Calu3 (cell line): ENCODE results near the gene NTRK1. TPM values are rescaled to one million over a fixed set of nuclear protein-coding genes. Genes with fewer than 3 reads are reported as not detected.

ENCODE experiments used
- BruUV-seq: library from RNA; stranded (reverse); fragments of 400-500 nt; replicated peaks from 2 replicates; lab custom pipeline; 2021; lab: Mats Ljungman, UMichigan
- CTCF ChIA-PET: fragments of 300-600 bp; sonication (Branson Sonifier 250); formaldehyde crosslinking; loops from one replicate; lab custom pipeline; 2022; ENCODE audit warnings: antibody characterized with exemption; lab: Charles Lee
- DNase-seq: peaks from one replicate; pipeline ENCODE4 v3.0.0; 2022
- H3K27ac Mint-ChIP-seq: one replicate; pipeline ENCODE4 v1.8.0; 2022; ENCODE audit warnings: mixed read lengths; ENCODE audit not compliant: unreplicated experiment
- H3K27me3 Mint-ChIP-seq: one replicate; pipeline ENCODE4 v1.8.0; 2022; ENCODE audit warnings: mixed read lengths; ENCODE audit not compliant: unreplicated experiment
- H3K36me3 Mint-ChIP-seq: one replicate; pipeline ENCODE4 v1.8.0; 2022; ENCODE audit warnings: mild to moderate bottlenecking, moderate library complexity, mixed read lengths; ENCODE audit not compliant: insufficient read depth, unreplicated experiment
- H3K4me1 Mint-ChIP-seq: one replicate; pipeline ENCODE4 v1.8.0; 2022; ENCODE audit warnings: mild to moderate bottlenecking, low read depth, mixed read lengths; ENCODE audit not compliant: unreplicated experiment
- H3K4me3 Mint-ChIP-seq: one replicate; pipeline ENCODE4 v1.8.0; 2022; ENCODE audit warnings: mild to moderate bottlenecking, low read depth, moderate library complexity, mixed read lengths; ENCODE audit not compliant: unreplicated experiment
- H3K9me3 Mint-ChIP-seq: one replicate; pipeline ENCODE4 v1.8.0; 2022; ENCODE audit warnings: low read depth, mixed read lengths; ENCODE audit not compliant: unreplicated experiment
- intact Hi-C: fragments of 100-400 bp; cut with micrococcal nuclease; formaldehyde crosslinking; loops from one replicate; pipeline ENCODE4 v1.10.0; 2022; ENCODE audit not compliant: unreplicated experiment
- total RNA-seq: library from RNA; stranded (reverse); gene quantifications from 2 replicates; pipeline ENCODE4 v1.2.3, GENCODE V29; 2022
- TF ChIP-seq, protein P1 (sequence below): fragments of 200-600 bp; IDR thresholded peaks from one replicate; pipeline ENCODE4 v1.8.0; 2022; ENCODE audit warnings: antibody characterized with exemption; ENCODE audit not compliant: unreplicated experiment

Gene NTRK1
- total RNA-seq, 1 experiment from 2014 or later = not detected

DNA sequence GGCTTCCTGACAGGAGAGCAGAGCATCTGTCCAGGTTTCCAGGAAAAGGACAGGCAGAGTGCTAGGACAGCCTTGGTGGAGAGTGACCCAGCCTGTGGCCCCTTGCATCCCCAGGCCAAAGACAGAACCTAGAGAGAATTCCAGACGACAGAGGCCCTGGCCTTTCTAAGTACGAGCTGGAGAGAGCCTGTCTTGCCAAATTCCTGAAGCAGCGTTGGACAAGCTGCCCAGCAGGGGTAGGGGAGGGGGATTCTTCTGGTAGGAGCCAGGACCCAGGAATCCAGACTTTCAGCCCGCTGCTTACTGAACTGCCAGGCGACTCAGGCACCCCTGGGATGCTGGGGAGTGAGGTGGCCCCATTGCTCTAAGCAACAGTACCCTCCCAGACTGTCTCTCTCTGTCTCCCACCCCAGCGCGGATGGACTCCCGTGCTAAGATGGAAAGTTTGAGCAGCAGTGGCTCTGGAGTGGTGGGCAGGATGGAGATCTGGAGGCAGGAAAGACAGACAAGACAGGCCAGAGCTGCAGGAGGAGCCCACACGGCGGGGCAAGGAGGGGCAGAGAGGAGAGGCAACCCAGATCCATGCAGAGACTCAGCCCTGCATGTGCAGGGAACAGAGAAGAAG is 24.0 kb downstream of the NTRK1 start:
- H3K9me3 Mint-ChIP-seq = no peaks in the 10 kb centered on the region
- H3K4me3 Mint-ChIP-seq = no peak overlapping the region
- TF ChIP-seq, protein P1, sequence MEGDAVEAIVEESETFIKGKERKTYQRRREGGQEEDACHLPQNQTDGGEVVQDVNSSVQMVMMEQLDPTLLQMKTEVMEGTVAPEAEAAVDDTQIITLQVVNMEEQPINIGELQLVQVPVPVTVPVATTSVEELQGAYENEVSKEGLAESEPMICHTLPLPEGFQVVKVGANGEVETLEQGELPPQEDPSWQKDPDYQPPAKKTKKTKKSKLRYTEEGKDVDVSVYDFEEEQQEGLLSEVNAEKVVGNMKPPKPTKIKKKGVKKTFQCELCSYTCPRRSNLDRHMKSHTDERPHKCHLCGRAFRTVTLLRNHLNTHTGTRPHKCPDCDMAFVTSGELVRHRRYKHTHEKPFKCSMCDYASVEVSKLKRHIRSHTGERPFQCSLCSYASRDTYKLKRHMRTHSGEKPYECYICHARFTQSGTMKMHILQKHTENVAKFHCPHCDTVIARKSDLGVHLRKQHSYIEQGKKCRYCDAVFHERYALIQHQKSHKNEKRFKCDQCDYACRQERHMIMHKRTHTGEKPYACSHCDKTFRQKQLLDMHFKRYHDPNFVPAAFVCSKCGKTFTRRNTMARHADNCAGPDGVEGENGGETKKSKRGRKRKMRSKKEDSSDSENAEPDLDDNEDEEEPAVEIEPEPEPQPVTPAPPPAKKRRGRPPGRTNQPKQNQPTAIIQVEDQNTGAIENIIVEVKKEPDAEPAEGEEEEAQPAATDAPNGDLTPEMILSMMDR = no peak
- no TSS peak for BruUV-seq
- no peaks in the 10 kb centered on the region for H3K4me1 Mint-ChIP-seq
- no peak for DNase-seq
- peaks cover 100% of the 10 kb centered on the region for H3K27me3 Mint-ChIP-seq
- intact Hi-C loops = no loop called here
- CTCF ChIA-PET = no interaction called here
- H3K27ac Mint-ChIP-seq = no peak overlapping the region
- no peaks in the 10 kb centered on the region for H3K36me3 Mint-ChIP-seq

DNA sequence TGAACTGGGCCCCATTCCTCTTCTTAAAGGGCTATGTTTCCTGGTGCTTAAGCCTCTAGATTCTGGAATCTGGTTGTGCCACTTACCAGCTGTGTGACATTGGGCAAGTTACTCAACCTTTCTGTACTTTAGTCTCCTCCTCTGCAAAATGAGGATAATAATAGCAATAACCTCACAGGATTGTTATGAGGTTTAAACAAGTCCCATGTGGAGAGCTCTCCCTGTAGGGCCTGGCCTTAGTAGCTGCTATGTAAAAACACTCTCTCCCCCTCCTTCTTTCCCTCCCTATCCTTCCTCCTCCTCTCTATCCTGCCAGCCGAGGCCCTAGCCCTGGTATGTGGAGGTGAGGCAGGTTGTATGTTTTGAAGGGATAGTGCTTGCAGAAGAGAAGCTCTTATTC is 24.6 kb downstream of the NTRK1 start:
- Mint-ChIP-seq H3K27me3 (peaks cover 100% of the 10 kb centered on the region), H3K36me3 (no peaks in the 10 kb centered on the region), H3K27ac (no peak overlapping the region), H3K9me3 (no peaks in the 10 kb centered on the region), H3K4me1 (no peaks in the 10 kb centered on the region), H3K4me3 (no peak overlapping the region)
- CTCF ChIA-PET = no interaction called here
- intact Hi-C loops = no loop called here
- no peak for DNase-seq
- BruUV-seq = no TSS peak
- TF ChIP-seq, protein P1 = no peak

DNA sequence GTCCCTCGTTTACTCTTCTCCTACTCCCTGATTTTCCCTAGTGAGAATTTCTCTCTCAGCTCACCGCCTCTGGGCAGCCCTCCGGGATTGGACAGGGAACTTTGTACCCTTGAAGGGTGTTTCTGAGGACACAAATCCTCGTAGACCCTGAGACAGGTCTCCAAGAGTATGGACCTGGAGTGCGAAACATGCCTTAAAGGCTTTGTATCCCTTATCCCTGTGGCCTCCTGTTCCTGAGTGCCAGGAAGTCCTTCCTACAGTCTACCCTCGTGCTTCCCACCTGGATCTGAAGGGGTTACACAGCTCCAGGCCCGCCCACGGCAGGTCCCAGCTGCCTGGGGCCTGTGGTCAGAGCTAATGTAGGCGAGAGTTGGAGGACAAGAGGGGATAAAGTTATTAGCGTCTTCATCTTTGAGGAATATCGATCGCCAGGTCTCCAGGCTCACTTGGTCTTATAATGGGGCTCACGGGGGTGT is 25.3 kb downstream of the NTRK1 start:
- no peak for DNase-seq
- CTCF ChIA-PET = no interaction called here
- TF ChIP-seq, protein P1 = no peak
- Mint-ChIP-seq H3K27me3 (peaks cover 100% of the 10 kb centered on the region), H3K9me3 (no peaks in the 10 kb centered on the region), H3K4me3 (no peak overlapping the region), H3K4me1 (no peaks in the 10 kb centered on the region), H3K36me3 (no peaks in the 10 kb centered on the region), H3K27ac (no peak overlapping the region)
- no TSS peak for BruUV-seq
- intact Hi-C loops = no loop called here

DNA sequence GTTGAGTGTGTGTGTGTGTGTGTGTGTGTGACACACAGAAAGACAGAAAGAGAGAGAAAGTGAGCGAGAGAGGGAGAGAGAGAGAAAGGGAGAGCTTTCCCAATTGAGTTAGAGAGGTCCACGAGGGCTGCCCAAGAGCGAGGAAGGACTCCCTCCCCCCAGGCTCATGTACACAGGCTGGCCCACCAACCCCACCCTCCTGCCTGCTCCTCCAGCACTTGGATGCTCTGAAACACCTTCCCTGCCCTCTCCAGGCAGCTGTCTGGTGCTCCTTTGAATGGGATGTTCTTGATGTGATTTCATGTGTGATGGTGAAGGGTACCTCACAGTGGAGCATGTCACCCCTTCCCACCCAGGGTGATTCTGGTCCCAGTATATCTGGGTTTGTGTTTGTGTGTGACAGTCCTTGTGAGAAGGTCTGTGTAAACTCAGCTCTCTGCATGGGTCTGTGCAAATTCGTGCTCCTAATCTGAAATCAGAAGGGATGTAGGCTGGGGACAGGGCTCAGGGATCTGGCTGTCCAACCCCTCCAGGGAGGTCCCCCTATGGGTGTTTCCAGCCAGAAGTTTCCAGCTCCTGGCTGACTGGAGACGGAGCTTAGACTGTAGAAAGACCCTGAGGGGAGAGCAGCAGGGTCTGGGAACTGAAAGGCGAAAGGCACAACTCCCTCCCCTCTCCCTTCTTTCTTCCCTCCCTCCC is 26.1 kb downstream of the NTRK1 start:
- intact Hi-C loops = no loop called here
- no peak overlapping the region for H3K4me3 Mint-ChIP-seq
- no TSS peak for BruUV-seq
- TF ChIP-seq, protein P1 = no peak
- no peaks in the 10 kb centered on the region for H3K9me3 Mint-ChIP-seq
- CTCF ChIA-PET = interaction anchor here (0.6 to 1.5 kb wide), 7 partner anchors 14 to 1887 kb away, joined by 3 to 10 read pairs (median 4); no protein-coding TSS in a partner anchor
- H3K36me3 Mint-ChIP-seq = no peaks in the 10 kb centered on the region
- H3K27me3 Mint-ChIP-seq = peaks cover 100% of the 10 kb centered on the region
- no peak for DNase-seq
- H3K4me1 Mint-ChIP-seq = no peaks in the 10 kb centered on the region
- no peak overlapping the region for H3K27ac Mint-ChIP-seq
